HG02885 (cell line): ENCODE measurements around the gene FHIP1A.

Experiments used
- ATAC-seq: cut with Tn5 transposase; IDR thresholded peaks from one replicate; pipeline ENCODE4 v1.9.1; 2021; ENCODE audit warnings: mild to moderate bottlenecking; ENCODE audit not compliant: unreplicated experiment, poor library complexity

Gene FHIP1A

GRCh38 chr4:151446208-151446607 is 37.2 kb downstream of the FHIP1A start:
- no peak for ATAC-seq

GRCh38 chr4:151454513-151454912 is 45.5 kb downstream of the FHIP1A start:
- ATAC-seq = no peak

DNA sequence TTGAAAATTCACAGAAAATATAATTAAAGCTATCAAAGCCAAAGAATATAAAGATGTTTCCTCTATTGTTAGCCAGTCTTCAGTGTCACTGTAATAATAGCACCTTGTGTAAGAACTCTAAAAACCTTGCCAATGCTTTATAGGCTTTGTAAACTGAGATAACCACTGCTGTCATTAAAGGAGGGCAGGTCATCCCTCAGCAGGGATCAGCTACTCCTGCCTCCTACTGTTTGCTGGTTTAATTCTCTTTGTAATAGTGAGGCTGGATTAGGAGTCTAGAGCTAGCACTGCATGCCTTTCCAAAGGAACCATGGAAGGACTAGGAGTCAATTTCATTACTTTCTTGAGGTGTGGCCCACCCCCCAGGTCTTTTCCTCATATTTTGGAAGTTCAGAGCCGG is 46.2 kb downstream of the FHIP1A start:
- no peak for ATAC-seq

- ATAC-seq = no peak
Measured at GRCh38 chr4:151458148-151458547, 49.2 kb downstream of the FHIP1A start.
